GM12864 (cell line): ENCODE results near the gene SOWAHB.
"Not testable (repeated sequence)": the region's sequence is repeated elsewhere in the genome, so short reads cannot be mapped to it uniquely, and the experiment has no call there.

Source experiments
- DNase-seq: peaks from one replicate; pipeline ENCODE4 v3.0.0-alpha.2; 2011; ENCODE audit warnings: low read depth
- H3K4me3 ChIP-seq: 2 replicates; pipeline ENCODE4 v1.5.1; 2011; ENCODE audit warnings: mild to moderate bottlenecking, low read depth, low read length, control low read depth
- CTCF ChIP-seq: IDR thresholded peaks from 2 replicates; pipeline ENCODE4 v1.5.1; 2011; ENCODE audit warnings: low read depth, mild to moderate bottlenecking, moderate library complexity, low read length, control low read depth, inconsistent platforms; ENCODE audit errors: missing control alignments

Gene SOWAHB

GRCh38 chr4:76882630-76883029, 15.3 kb downstream of the SOWAHB start:
- DNase-seq: no peak
- H3K4me3 ChIP-seq: no peak overlapping the region
- no peak for TF ChIP-seq CTCF

GRCh38 chr4:76881375-76881774, 16.6 kb downstream of the SOWAHB start:
- no peak for DNase-seq
- H3K4me3 ChIP-seq: no peak overlapping the region
- TF ChIP-seq CTCF: no peak

- no peak overlapping the region for H3K4me3 ChIP-seq
- no peak for TF ChIP-seq CTCF
- DNase-seq: no peak
Observed at GRCh38 chr4:76879731-76880364, 18.1 kb downstream of the SOWAHB start.

GRCh38 chr4:76878641-76879165, 19.2 kb downstream of the SOWAHB start:
- not testable (repeated sequence) for DNase-seq, H3K4me3 ChIP-seq

- TF ChIP-seq CTCF: no peak
- DNase-seq: no peak
- H3K4me3 ChIP-seq: no peak overlapping the region
Observed at GRCh38 chr4:76874176-76874575, 23.8 kb downstream of the SOWAHB start.

- DNase-seq: no peak
- TF ChIP-seq CTCF: no peak
- no peak overlapping the region for H3K4me3 ChIP-seq
Observed at GRCh38 chr4:76873495-76873894, 24.4 kb downstream of the SOWAHB start.

GRCh38 chr4:76872556-76872955, 25.4 kb downstream of the SOWAHB start:
- TF ChIP-seq CTCF: no peak
- no peak for DNase-seq
- no peak overlapping the region for H3K4me3 ChIP-seq

- not testable (repeated sequence) for DNase-seq, H3K4me3 ChIP-seq
Observed at GRCh38 chr4:76868780-76869179, 29.2 kb downstream of the SOWAHB start.
